ENCODE results near the gene RALGDS. TPM values are rescaled to one million over a fixed set of nuclear protein-coding genes. Genes with fewer than 3 reads are reported as not detected.

Gene RALGDS
- total RNA-seq, 1 experiment from 2014 or later = 22.9 TPM

Small RNA genes lying within 50 kb of the gene (microRNA-seq; reads per million reads assigned to microRNA genes)
- 7.3 reads per million, percentile 20 among the genes with 10 or more reads in this experiment for gene MIR6877 (ENCODE audit: borderline number of aligned reads)

Other genes starting within 250 kb of the RALGDS start
- 0.27 to 0.50 TPM (median 0.48 TPM) in 3 replicates for gene AK8, start 243.0 kb downstream of the RALGDS start, total RNA-seq (2021)
- 0.48 to 1.8 TPM (median 1.5 TPM) in 3 replicates for gene SPACA9, start 242.3 kb downstream of the RALGDS start, total RNA-seq (2021)
- 46.4 to 53.9 TPM (median 52.9 TPM) in 3 replicates for gene TSC1, start 176.6 kb downstream of the RALGDS start, total RNA-seq (2021)
- 0.41 to 0.78 TPM (median 0.77 TPM) in 3 replicates for gene GFI1B, start 142.5 kb downstream of the RALGDS start, total RNA-seq (2021)
- gene GTF3C5, start 90.2 kb downstream of the RALGDS start, total RNA-seq (2021) = 86.6 to 104 TPM (median 87.6 TPM) in 3 replicates
- 6.6 to 10.4 TPM (median 8.1 TPM) in 3 replicates for gene CEL, start 59.3 kb downstream of the RALGDS start, total RNA-seq (2021)
- 14.5 to 16.7 TPM (median 16.5 TPM) in 3 replicates for gene GBGT1, start 42.7 kb upstream of the RALGDS start, total RNA-seq (2021)
- gene OBP2B, start 88.0 kb upstream of the RALGDS start, total RNA-seq (2021) = not detected in 3 replicates
- gene ABO, start 154.0 kb upstream of the RALGDS start, total RNA-seq (2021) = 0.15 to 0.39 TPM (median 0.25 TPM) in 3 replicates
- gene SURF6, start 214.9 kb upstream of the RALGDS start, total RNA-seq (2021) = 48.8 to 67.2 TPM (median 54.1 TPM) in 3 replicates
- gene MED22, start 226.9 kb upstream of the RALGDS start, total RNA-seq (2021) = 51.2 to 59.5 TPM (median 55.3 TPM) in 3 replicates
- 2,747 to 3,149 TPM (median 3,142 TPM) in 3 replicates for gene RPL7A, start 227.0 kb upstream of the RALGDS start, total RNA-seq (2021)
- gene SURF1, start 235.2 kb upstream of the RALGDS start, total RNA-seq (2021) = 33.3 to 36.4 TPM (median 35.6 TPM) in 3 replicates
- gene SURF2, start 235.3 kb upstream of the RALGDS start, total RNA-seq (2021) = 26.3 to 33.3 TPM (median 28.8 TPM) in 3 replicates

Data from WTC11 (cell line).